ENCODE data around the gene PCBP3. TPM values are rescaled to one million over a fixed set of nuclear protein-coding genes. Genes with fewer than 3 reads are reported as not detected.

The PCBP3 gene
- total RNA-seq, 1 experiment from 2014 or later, result not detected

DNA sequence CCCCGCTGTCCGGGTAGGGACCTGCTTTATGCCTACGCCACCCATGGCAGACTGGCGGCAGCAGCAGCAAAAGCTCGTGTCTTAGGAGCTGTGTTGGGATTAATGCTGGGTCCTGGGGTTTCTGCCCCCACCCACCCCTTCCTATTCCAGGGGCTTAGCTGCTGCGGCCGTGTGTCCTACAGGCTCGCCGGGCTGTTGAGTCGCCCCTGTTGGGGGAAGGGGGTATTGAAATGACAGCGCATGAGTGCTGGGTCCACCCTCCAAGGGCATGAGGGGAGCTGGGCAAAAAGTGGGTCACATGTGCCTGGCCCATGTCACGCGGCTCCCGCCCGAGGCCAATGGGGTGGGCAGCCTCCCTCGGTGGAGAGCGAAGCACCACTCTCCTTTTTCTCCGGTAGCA, 219.7 kb downstream of the PCBP3 start:
- 0 out of 2 replicates have a peak, but pooled peaks cover 9% of the 10 kb centered on the region for H3K27me3 ChIP-seq (ENCODE audit: insufficient read depth, low read depth)
- intact Hi-C loops (cut with micrococcal nuclease; ENCODE audit: unreplicated experiment), result no loop called here
- H3K4me3 ChIP-seq, result no peak overlapping the region
- H3K4me1 ChIP-seq (replicated peaks; ENCODE audit: insufficient read depth), result no peaks in the 10 kb centered on the region
- H3K27ac ChIP-seq, result no peak overlapping the region
- no peaks in the 10 kb centered on the region for H3K79me2 ChIP-seq (ENCODE audit: low read depth)
- TF ChIP-seq, protein P1, sequence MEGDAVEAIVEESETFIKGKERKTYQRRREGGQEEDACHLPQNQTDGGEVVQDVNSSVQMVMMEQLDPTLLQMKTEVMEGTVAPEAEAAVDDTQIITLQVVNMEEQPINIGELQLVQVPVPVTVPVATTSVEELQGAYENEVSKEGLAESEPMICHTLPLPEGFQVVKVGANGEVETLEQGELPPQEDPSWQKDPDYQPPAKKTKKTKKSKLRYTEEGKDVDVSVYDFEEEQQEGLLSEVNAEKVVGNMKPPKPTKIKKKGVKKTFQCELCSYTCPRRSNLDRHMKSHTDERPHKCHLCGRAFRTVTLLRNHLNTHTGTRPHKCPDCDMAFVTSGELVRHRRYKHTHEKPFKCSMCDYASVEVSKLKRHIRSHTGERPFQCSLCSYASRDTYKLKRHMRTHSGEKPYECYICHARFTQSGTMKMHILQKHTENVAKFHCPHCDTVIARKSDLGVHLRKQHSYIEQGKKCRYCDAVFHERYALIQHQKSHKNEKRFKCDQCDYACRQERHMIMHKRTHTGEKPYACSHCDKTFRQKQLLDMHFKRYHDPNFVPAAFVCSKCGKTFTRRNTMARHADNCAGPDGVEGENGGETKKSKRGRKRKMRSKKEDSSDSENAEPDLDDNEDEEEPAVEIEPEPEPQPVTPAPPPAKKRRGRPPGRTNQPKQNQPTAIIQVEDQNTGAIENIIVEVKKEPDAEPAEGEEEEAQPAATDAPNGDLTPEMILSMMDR (conservative IDR thresholded peaks at IDR 0.05), result no peak
- no peak for TF ChIP-seq EZH2 (IDR thresholded peaks at IDR 0.05; ENCODE audit: low read depth)
- no peak for DNase-seq
- no peak overlapping the region for H3K4me2 ChIP-seq
- H3F3A ChIP-seq (ENCODE audit: insufficient read depth, low read depth), result no peaks in the 10 kb centered on the region
- BruUV-seq (replicated peaks), result no TSS peak
- no peaks in the 10 kb centered on the region for H4K20me1 ChIP-seq (ENCODE audit: insufficient read depth)
- H2AFZ ChIP-seq, result no peak overlapping the region
- ChIA-PET POLR2A (ENCODE audit: unreplicated experiment) (no interaction called here), CTCF (no interaction called here)
- H3K36me3 ChIP-seq (ENCODE audit: low read depth), result no peaks in the 10 kb centered on the region
- H3K9me2 ChIP-seq (ENCODE audit: insufficient read depth), result no peaks in the 10 kb centered on the region
- H3K9me3 ChIP-seq (ENCODE audit: insufficient read depth, low read depth), result no peaks in the 10 kb centered on the region

DNA sequence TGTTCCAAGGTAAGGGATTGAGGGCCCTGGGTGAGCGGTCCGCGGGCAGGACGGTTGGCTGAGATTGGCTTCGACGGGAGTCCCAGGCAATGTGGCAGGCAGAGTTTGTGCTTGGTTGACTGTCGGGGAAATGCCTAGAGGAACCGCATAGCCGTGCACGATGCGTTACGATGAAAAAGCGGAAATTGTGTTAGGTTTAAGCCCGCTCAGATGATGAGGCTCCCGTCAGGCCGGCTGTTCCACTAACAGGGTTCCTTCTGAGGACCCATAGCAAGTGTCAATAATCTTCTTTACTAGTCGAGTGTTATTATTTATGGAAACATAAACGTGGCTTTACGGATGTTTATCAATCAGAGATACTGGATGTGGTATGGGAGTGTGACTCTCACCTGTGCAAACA, 220.2 kb downstream of the PCBP3 start:
- no peaks in the 10 kb centered on the region for H3K36me3 ChIP-seq (ENCODE audit: low read depth)
- intact Hi-C loops (cut with micrococcal nuclease; ENCODE audit: unreplicated experiment), result no loop called here
- no peaks in the 10 kb centered on the region for H3K9me3 ChIP-seq (ENCODE audit: insufficient read depth, low read depth)
- POLR2A ChIA-PET (ENCODE audit: unreplicated experiment), result no interaction called here
- CTCF ChIA-PET, result no interaction called here
- no peak overlapping the region for H3K4me3 ChIP-seq
- TF ChIP-seq, protein P1 (conservative IDR thresholded peaks at IDR 0.05), result no peak
- TF ChIP-seq EZH2 (IDR thresholded peaks at IDR 0.05; ENCODE audit: low read depth), result no peak
- no peaks in the 10 kb centered on the region for H3K9me2 ChIP-seq (ENCODE audit: insufficient read depth)
- H3K79me2 ChIP-seq (ENCODE audit: low read depth), result no peaks in the 10 kb centered on the region
- no peaks in the 10 kb centered on the region for H3K4me1 ChIP-seq (replicated peaks; ENCODE audit: insufficient read depth)
- no TSS peak for BruUV-seq (replicated peaks)
- no peak overlapping the region for H2AFZ ChIP-seq
- 0 out of 2 replicates have a peak, but pooled peaks cover 9% of the 10 kb centered on the region for H3K27me3 ChIP-seq (ENCODE audit: insufficient read depth, low read depth)
- H3K4me2 ChIP-seq, result no peak overlapping the region
- DNase-seq, result no peak
- no peaks in the 10 kb centered on the region for H4K20me1 ChIP-seq (ENCODE audit: insufficient read depth)
- H3F3A ChIP-seq (ENCODE audit: insufficient read depth, low read depth), result no peaks in the 10 kb centered on the region
- H3K27ac ChIP-seq, result no peak overlapping the region

- Histone ChIP-seq H2AFZ (no peak overlapping the region), H4K20me1 (ENCODE audit: insufficient read depth) (no peaks in the 10 kb centered on the region), H3F3A (ENCODE audit: insufficient read depth, low read depth) (no peaks in the 10 kb centered on the region), H3K27me3 (ENCODE audit: insufficient read depth, low read depth) (0 out of 2 replicates have a peak, but pooled peaks cover 9% of the 10 kb centered on the region), H3K9me2 (ENCODE audit: insufficient read depth) (no peaks in the 10 kb centered on the region), H3K9me3 (ENCODE audit: insufficient read depth, low read depth) (no peaks in the 10 kb centered on the region), H3K4me2 (no peak overlapping the region), H3K36me3 (ENCODE audit: low read depth) (no peaks in the 10 kb centered on the region), H3K4me3 (no peak overlapping the region), H3K4me1 (replicated peaks; ENCODE audit: insufficient read depth) (no peaks in the 10 kb centered on the region), H3K79me2 (ENCODE audit: low read depth) (no peaks in the 10 kb centered on the region), H3K27ac (no peak overlapping the region)
- no TSS peak for BruUV-seq (replicated peaks)
- POLR2A ChIA-PET (ENCODE audit: unreplicated experiment), result no interaction called here
- DNase-seq, result no peak
- TF ChIP-seq EZH2 (IDR thresholded peaks at IDR 0.05; ENCODE audit: low read depth), result no peak
- TF ChIP-seq, protein P1 (conservative IDR thresholded peaks at IDR 0.05), result no peak
- CTCF ChIA-PET, result no interaction called here
- intact Hi-C loops (cut with micrococcal nuclease; ENCODE audit: unreplicated experiment), result no loop called here
Measured at GRCh38 chr21:45864436-45864835, 220.9 kb downstream of the PCBP3 start.
